Cortex of kidney (tissue), 1 donor: ENCODE data around the gene ANKRD35.
"Not testable (repeated sequence)": the region's sequence is repeated elsewhere in the genome, so short reads cannot be mapped to it uniquely, and the experiment has no call there.

Experiments
- DNase-seq: peaks from one replicate; lab custom pipeline; 2025; lab: John Stamatoyannopoulos, UW

The ANKRD35 gene, protein sequence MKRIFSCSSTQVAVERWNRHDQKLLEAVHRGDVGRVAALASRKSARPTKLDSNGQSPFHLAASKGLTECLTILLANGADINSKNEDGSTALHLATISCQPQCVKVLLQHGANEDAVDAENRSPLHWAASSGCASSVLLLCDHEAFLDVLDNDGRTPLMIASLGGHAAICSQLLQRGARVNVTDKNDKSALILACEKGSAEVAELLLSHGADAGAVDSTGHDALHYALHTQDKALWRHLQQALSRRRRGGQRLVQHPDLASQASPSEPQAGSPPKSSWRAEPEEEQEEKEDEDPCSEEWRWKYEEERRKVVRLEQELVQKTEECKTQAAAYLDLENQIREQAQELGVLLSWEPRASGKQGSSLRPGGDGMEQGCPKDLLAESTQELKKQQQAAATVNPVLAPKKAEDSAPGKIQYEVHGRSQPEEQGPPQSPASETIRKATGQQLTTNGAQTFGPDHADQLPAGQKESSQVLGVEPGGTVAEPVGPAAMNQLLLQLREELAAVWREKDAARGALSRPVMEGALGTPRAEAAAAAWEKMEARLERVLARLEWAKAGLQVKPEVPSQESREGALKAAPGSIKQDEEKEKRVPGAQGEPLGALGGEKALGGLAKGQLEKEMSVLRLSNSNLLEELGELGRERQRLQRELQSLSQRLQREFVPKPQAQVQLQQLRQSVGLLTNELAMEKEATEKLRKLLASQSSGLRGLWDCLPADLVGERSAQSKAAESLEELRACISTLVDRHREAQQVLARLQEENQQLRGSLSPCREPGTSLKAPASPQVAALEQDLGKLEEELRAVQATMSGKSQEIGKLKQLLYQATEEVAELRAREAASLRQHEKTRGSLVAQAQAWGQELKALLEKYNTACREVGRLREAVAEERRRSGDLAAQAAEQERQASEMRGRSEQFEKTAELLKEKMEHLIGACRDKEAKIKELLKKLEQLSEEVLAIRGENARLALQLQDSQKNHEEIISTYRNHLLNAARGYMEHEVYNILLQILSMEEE

GRCh38 chr1:145885738-145886287 lies at the start of gene ANKRD35:
TSS of gene ANKRD35 (minus strand) at chr1:145885866. CDS start at chr1:145885758, 108 bp downstream.
- DNase-seq = no peak

GRCh38 chr1:145932522-145933009 lies 46.9 kb upstream of the ANKRD35 start:
- DNase-seq = not testable (repeated sequence)

DNA sequence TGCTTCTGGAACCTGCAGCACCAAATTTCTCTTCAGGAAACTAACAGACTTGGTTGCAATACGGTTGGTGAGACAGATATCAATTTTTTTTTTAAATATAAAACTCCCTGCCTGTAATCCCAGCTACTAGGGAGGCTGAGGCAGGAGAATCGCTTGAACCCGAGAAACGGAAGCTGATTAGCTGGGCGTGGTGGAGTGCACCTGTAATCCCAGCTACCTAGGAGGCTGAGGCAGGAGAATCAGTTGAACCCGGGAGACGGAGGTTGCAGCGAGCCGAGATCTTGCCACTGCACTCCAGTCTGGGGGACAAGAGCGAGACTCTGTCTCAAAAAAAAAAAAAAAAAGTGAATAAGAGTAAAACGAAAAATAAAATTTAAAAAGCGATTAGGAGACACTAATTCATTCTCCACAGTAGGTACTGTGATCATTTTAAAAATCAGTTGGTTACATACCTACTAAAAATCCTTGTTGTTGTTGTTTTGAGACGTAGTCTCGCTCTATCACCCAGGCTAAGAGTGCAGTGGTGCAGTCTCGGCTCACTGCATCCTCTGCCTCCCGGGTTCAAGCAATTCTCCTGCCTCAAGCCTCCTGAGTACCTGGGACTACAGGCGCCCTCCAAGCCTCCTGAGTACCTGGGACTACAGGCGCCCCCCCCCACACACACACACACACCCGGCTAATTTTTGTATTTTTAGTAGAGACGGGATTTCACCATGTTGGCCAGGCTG lies 42.4 kb upstream of the ANKRD35 start:
- no peak for DNase-seq

GRCh38 chr1:145927063-145927886 lies 41.6 kb upstream of the ANKRD35 start, which contains the start of gene RBM8A:
TSS of gene RBM8A (minus strand) at chr1:145927484. CDS start at chr1:145927426, 58 bp downstream.
- no peak for DNase-seq

DNA sequence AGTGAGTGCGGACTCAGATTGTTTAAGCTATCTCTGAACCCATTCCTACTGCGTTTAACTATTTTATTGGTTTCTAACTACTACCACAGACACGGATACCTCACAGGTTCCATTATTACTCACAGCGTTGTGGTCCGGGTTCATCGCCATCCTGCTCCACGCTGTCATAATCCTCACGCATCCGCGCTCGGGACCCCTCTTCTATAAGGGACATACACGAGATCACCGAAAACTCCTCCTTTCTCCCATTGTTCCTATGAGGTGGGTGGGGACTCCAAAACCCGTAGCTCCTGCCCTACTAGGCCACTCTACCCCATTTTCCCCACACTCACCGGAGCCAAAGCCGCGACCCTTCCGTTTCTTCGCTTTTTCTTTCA lies 41.0 kb upstream of the ANKRD35 start:
- no peak for DNase-seq

DNA sequence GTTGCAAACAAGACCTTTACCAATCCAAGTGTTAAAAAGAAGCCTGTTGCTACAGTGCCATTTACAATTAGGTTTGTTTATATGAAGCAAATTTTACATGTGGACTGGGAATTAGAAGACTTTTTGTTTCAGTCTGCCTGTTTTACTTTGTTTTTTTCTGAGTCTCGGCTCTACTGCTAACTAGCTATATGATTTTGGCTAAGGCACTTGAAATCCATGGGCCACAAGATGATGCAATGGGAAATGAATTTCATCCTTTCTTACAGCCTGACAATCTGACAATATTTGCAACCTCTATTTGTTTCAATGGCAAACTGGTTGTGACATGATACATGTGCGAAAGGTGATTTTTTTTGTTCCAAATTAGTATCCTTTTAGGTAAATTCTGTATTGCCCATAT lies 36.6 kb upstream of the ANKRD35 start:
- DNase-seq = no peak

DNA sequence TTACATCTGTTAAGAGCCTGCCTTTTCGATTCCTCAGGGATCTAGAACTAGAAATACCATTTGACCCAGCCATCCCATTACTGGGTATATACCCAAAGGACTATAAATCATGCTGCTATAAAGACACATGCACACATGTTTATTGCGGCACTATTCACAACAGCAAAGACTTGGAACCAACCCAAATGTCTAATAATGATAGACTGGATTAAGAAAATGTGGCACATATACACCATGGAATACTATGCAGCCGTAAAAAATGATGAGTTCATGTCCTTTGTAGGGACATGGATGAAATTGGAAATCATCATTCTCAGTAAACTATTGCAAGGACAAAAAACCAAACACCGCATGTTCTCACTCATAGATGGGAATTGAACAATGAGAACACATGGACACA lies 34.6 kb upstream of the ANKRD35 start:
- DNase-seq = not testable (repeated sequence)

GRCh38 chr1:145918992-145919939 lies 33.6 kb upstream of the ANKRD35 start:
- DNase-seq = no peak

- DNase-seq = no peak
Observed at GRCh38 chr1:145918144-145918991, 32.7 kb upstream of the ANKRD35 start, which contains the start of gene PEX11B. TSS of gene PEX11B (minus strand) at chr1:145918717. CDS start at chr1:145918688, 29 bp downstream.

DNA sequence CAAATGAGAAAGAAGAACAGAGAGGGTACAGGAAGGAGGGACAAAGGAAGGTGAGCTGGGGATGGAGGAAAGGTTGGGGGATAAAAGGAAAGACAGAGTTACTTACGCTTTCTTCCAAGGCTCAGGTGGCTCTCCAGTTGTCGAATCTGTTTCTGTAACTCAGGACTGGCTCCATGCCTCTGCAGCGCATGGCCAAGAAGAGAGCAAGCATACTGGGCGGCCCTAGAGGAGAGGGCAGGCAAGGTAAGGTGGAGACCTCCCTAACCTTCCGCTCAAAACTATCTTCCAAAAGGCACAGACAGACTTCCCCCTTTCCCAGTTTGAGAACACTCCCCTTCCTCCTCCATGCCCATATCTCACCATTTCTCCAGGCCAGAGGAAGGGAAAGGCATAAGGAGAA lies 31.9 kb upstream of the ANKRD35 start:
- no peak for DNase-seq

- DNase-seq = no peak
Observed at GRCh38 chr1:145916745-145917144, 31.1 kb upstream of the ANKRD35 start.

GRCh38 chr1:145912128-145912641 lies 26.5 kb upstream of the ANKRD35 start:
- DNase-seq = no peak

- no peak for DNase-seq
Observed at GRCh38 chr1:145908653-145909052, 23.0 kb upstream of the ANKRD35 start.

- no peak for DNase-seq
Observed at GRCh38 chr1:145906954-145907753, 21.5 kb upstream of the ANKRD35 start.

DNA sequence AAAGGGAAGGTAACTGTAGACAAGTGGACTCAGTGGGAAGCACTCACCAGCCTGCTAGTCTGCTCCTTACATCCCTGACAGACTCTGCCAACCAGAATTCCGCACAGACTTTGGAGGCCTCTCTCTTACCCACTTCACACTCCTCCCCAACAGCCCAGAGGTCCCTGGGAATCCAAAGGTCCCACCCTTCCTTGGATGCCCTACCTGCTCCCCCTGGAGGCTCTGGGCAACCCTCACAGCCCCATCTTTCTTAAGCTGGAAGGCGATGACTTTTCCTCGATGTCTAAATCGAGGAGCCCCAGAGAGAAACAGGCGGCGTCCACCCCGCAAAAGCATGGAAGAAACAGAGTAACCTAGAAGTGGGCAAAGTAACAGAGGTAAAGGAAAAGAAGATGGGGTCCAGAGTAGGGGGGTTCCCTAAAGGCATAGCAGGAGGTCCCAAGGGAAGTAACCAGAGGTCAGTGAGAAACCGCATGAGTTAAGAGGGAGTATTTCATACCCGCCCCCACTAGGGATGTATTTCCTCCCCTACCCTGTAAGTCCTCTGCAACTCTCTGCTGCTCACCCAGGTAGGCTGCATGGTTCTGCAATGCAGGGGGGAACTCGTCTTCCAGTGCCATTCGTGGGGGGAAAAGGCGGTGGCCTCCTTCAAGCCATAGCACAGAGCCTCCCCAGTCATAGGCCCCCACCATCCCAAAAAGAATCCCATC lies 15.8 kb upstream of the ANKRD35 start:
- DNase-seq = no peak

DNA sequence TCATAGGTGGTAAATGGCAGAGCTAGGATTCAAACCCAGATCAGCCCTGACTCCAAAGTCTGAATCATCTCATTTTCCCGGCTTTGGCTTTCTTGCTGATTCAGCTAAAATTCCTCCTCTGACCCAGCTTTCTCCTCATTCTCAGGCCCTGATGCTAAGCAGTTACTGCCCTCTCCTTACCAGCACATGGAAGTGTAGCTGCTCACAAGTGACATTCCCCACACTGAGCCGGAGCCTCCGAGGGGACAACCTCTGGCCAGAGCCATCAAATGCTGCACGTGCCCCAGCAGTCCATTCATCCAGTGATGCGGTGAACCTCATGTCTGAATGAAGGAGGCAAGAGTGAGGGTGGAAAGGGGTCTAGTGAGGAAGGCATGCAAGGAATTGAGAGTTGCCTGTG lies 13.1 kb upstream of the ANKRD35 start:
- DNase-seq = no peak

- DNase-seq = no peak
Observed at GRCh38 chr1:145897969-145898368, 12.3 kb upstream of the ANKRD35 start.
